HG02678 (cell line): ENCODE results near the gene SV2A.
"Not testable (repeated sequence)": the region's sequence is repeated elsewhere in the genome, so short reads cannot be mapped to it uniquely, and the experiment has no call there.

Source experiments
- ATAC-seq: cut with Tn5 transposase; IDR thresholded peaks from one replicate; pipeline ENCODE4 v1.9.1; 2021; ENCODE audit warnings: mild to moderate bottlenecking, moderate library complexity; ENCODE audit not compliant: unreplicated experiment

SV2A gene

DNA sequence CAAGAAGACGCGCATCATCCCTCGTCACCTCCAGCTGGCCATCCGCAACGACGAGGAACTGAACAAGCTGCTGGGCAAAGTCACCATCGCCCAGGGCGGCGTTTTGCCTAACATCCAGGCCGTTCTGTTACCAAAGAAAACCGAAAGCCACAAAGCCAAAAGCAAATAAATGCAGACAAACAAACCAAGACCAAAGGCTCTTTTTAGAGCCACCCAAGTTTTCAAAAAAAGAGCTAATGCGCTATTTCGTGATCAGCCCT is 30.5 kb downstream of the SV2A start:
- ATAC-seq, result not testable (repeated sequence)

DNA sequence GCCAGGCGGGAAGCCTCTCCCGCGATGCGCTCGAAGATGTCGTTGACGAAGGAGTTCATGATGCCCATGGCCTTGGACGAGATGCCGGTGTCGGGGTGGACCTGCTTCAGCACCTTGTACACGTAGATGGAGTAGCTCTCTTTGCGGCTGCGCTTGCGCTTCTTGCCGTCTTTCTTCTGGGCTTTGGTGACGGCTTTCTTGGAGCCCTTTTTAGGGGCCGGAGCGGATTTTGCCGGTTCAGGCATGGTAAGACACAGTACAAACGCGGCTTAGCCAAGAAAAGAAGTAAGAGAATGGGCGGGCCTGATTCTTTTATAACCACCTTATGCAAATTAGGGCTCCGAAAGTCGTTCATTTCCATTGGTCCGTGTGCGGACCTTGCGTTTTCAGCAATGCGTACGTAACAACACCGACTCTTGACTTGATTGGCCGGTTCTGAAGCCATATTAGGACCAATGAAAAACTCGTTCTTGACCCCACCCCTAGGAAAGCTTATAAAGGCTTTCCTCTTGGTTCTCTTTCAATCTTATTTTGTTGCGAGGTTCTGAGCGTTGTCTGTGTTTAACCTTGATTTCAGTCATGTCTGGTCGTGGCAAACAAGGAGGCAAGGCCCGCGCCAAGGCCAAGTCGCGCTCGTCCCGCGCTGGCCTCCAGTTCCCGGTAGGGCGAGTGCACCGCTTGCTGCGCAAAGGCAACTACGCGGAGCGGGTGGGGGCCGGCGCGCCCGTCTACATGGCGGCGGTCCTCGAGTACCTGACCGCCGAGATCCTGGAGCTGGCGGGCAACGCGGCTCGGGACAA is 31.0 kb downstream of the SV2A start:
- peak; percentile 60 for ATAC-seq

DNA sequence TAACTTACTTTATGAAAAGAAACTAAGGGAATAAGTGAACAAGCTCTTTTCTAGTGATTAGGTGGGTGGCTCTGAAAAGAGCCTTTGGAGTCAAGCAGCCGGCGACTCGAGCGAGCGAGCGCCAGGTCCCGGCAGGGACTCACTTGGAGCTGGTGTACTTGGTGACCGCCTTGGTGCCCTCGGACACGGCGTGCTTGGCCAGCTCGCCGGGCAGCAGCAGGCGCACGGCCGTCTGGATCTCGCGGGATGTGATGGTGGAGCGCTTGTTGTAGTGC is 31.6 kb downstream of the SV2A start:
- not testable (repeated sequence) for ATAC-seq

DNA sequence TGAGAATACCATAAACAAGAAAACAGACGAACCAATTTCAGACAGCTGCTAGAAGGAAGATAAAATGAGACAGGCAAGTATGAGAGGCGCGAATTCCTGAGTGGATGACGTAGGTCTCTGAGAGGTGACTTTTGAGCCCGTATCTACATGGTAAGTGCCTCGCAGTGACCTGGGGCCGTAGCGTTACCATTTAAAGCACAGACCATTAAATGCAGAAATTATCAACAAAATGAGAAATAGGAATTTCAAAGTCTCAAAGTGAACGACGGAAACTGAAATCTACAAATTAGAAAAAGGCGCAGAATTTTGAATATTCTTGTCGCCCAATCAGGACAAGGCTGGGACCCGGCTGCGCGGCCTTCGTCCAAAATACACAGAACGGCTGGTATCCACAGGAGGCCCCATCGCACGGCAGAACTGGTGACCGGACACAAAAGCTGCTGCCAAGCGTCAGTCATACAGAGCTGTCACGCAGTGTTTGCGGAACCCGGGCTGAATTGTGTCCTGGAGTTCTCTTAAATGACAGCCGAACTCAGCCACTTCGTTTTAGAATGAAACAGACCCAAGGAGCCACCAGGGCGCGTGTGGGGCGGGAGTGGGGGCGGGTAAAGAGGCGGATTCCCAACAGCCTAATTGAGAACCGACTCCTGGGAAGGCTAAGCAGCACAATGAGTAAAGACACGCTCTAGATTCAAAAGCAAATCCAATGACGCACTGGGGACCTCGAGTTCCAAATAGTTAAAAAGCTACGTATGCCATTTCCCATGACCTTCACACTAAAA is 32.1 kb downstream of the SV2A start:
- no peak for ATAC-seq

- no peak for ATAC-seq
These were observed 33.0 kb downstream of the SV2A start for GRCh38 chr1:149884433-149885338.

DNA sequence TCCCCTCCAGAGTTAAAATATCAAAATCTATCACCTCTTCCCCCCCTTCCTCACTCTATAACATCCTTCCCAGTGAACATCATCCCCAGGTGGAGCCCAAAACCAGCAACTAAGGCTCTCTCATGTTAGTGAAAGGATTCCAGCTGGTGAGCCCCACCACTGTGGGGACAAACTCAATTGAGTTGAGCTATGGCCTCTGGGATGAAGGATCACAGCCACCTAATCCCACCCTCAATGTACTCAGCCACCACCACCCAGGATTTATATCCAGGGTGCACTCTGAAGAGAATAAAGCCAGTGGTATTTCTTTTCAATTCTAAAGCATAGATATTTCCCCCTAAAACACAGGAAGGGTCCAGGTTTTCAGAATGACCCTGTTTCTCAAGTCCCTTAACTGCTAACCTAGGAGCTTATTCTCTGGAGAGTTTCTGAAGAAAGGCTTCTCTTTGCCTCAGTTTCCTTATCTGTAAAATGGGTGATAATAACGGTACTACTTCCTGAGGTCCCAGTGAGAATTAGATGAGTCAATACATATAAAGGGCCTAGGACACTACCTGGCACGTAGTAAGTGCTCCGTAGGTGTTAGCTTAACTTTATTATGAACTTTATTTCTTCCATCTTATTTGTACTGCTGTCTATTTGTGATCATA is 33.9 kb downstream of the SV2A start:
- ATAC-seq, result no peak

DNA sequence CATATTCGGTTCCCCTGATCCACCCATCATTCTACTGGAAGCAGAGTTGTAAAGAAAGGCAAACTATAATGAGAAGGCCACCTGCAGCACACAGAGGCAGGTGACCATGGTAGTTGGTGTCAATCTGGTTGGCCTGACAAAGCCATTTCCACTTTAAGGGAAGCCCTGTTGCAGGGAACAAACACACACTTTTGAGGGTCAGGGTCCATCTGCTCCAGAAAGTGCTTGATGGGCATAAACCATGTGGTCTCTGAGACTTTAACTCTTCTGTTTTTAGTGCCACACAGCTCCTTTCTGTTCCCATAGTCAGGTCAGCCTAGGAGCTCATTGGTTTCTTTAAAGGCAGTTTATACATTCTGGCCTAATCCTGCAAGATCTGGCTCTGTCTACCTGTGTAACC is 35.8 kb downstream of the SV2A start:
- ATAC-seq, result no peak

DNA sequence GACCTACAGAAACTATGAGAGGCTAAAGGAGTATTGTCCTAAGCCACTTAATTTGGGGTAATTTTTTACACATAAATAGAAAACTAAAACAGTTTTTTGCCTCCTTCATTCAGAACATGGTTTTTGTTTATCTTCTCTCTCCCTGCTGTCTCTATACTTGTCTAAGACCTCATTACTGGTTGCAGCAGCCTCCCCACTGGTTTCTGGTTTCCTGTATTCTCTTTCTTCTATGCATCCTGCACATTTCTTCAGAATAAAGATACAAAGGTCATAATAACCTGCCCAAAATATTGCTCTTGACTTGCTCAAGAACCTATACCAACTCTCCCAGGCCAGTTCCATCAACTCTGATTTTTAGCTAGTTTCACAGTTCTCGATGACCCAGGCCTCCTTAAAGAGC is 38.1 kb downstream of the SV2A start:
- no peak for ATAC-seq

- no peak for ATAC-seq
These were observed 40.3 kb downstream of the SV2A start for GRCh38 chr1:149877211-149877946.

DNA sequence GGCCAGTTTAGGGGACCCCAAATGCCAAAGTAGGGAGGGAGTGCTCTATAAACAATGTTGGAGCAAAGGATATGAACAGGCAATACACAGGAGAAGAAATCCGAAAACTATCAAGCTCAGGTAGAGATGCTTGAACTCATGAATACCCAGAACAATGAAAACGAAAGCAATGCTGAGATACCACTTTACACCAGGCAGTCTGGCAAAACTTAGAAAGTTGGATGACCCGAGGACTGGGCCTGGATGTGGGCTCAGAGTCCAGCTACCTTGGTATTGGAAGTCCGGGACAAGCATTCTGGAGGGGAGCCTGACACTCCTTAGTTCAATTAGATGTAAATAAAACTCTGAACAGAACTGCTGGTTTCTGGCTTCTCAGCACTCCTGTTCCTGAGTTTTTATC is 44.6 kb downstream of the SV2A start:
- not testable (repeated sequence) for ATAC-seq

GRCh38 chr1:149866887-149867286 is 50.8 kb downstream of the SV2A start:
- not testable (repeated sequence) for ATAC-seq

DNA sequence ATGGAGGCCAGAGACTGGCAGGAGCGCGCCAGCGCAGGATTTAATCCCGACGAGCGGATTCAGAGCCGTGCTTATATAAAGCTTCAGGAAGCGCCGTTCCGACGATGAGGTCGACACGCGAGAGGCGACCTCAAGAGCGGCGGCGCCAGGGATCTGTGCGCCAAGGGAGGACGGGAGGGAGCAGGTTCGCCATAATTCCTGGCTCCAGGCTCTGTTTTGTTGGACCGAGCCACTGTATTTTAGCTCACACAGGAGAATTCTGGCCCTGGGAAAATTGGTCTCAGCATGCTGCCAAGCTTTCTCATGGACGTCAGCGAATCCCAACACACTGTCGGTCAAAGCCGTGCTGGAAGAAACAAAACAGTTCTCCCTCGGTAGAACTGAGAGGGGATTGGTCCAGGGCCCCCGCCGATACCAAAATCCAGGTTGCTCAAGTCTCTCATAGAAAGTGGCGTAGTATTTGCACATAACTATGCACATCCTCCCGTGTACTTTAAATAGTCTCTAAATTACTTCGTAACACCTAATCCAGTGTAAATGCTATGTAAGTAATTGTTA is 56.1 kb downstream of the SV2A start:
- ATAC-seq, result not testable (repeated sequence)

DNA sequence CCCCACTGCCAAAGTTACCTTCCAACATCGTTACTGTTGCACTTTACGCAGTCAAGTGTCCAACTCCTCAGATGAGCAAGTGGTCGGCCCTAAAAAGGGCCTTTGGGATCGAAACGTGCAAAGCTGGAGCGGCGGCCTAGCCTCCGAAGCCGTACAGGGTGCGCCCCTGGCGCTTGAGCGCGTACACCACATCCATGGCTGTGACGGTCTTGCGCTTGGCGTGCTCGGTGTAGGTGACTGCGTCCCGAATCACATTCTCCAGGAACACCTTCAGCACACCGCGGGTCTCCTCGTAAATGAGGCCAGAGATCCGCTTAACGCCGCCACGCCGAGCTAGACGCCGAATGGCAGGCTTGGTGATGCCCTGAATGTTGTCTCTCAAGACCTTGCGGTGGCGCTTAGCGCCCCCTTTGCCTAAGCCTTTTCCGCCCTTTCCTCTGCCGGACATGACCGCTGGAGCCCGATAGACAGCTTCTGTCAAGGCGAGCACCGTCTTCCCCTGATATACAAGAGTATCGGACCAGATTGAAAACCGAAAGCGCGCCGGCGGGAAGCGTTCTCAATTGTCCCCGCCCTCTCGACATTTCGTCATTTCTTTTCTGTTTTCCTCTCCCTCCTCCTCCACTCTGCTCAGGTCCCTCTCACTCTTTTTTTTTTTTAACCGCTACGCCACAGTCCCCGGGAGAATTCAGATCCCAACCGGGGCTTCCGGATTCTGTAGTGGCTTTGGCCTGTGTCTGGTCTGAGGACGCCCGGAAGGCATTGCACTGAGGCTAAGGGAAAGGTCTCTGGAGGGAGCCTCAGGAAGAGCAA is 56.8 kb downstream of the SV2A start:
- ATAC-seq, result peak; percentile 68

DNA sequence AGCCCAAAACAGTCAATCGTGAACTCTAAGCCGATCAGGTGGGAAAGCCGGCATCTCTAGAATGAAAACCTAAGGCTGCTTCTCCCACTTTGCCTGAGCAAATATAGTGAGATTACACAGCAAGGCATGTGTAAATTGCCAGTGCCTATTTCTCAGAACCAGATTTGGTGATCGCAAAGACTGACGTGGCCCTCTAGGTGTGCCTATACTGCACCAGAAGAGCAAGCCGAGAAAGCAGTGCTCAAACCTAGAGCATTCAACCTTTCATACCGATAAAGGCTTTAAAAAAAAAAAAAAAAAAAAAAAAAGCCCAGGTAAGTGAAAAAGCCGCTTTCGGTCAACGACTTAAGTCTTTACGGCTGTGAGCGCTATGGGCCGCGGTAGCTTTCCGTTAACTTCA is 57.4 kb downstream of the SV2A start:
- peak; percentile 14 for ATAC-seq
